ENCODE measurements around the gene CD2BP2. TPM values are rescaled to one million over a fixed set of nuclear protein-coding genes. Genes with fewer than 3 reads are reported as not detected.
"Not testable (repeated sequence)": the region's sequence is repeated elsewhere in the genome, so short reads cannot be mapped to it uniquely, and the experiment has no call there.

The CD2BP2 gene
- total RNA-seq: 34.1 TPM
- long read RNA-seq, transcript CD2BP2-201 (7 exons, 3,421 nt): major isoform, 88 of 110 reads
- long read RNA-seq, partial matches to known transcripts: 9 of 110 reads
- long read RNA-seq, other reads (novel, unspliced or antisense): 12 of 110 reads

GRCh38 chr16:30355144-30355953 lies at the start of gene CD2BP2:
TSS of gene CD2BP2 (minus strand) at chr16:30355308. CDS start at chr16:30354681, 627 bp downstream.
- ATAC-seq (ENCODE audit: poor library complexity) (peak; percentile 92), DNase-seq (peak; percentile 97)
- intact Hi-C loops (cut with DNase I): loop anchor here (10.0 kb wide), 1 partner anchor 49 kb away; the partner anchor contains the start of gene ZNF771

- intact Hi-C loops (cut with DNase I): loop anchor here (10.0 kb wide), 1 partner anchor 47 kb away; the partner anchor contains the start of gene CD2BP2
- ATAC-seq (ENCODE audit: poor library complexity) (no peak), DNase-seq (no peak)
These were observed 46.8 kb upstream of the CD2BP2 start for GRCh38 chr16:30401768-30402425.

GRCh38 chr16:30399435-30400186 lies 44.5 kb upstream of the CD2BP2 start:
- intact Hi-C loops (cut with DNase I): loop anchor here (10.0 kb wide), 1 partner anchor 45 kb away; the partner anchor contains the start of gene CD2BP2
- no peak for ATAC-seq (ENCODE audit: poor library complexity)
- DNase-seq: no peak

- DNase-seq: no peak
- intact Hi-C loops (cut with DNase I): no loop called here
- ATAC-seq (ENCODE audit: poor library complexity): no peak
These were observed 43.7 kb upstream of the CD2BP2 start for GRCh38 chr16:30398661-30399434.

- ATAC-seq (ENCODE audit: poor library complexity) (no peak), DNase-seq (no peak)
- intact Hi-C loops (cut with DNase I): no loop called here
These were observed 42.9 kb upstream of the CD2BP2 start for GRCh38 chr16:30397776-30398660.

GRCh38 chr16:30397056-30397455 lies 41.9 kb upstream of the CD2BP2 start:
- DNase-seq (no peak), ATAC-seq (ENCODE audit: poor library complexity) (no peak)
- intact Hi-C loops (cut with DNase I): no loop called here

GRCh38 chr16:30396627-30397026 lies 41.5 kb upstream of the CD2BP2 start:
- intact Hi-C loops (cut with DNase I); DNase-seq; ATAC-seq (ENCODE audit: poor library complexity): not testable (repeated sequence)

- ATAC-seq (ENCODE audit: poor library complexity): no peak
- DNase-seq: no peak
- intact Hi-C loops (cut with DNase I): no loop called here
These were observed 41.0 kb upstream of the CD2BP2 start for GRCh38 chr16:30395992-30396585.

- intact Hi-C loops (cut with DNase I): no loop called here
- peak; percentile 92 for DNase-seq
- ATAC-seq (ENCODE audit: poor library complexity): peak; percentile 97
These were observed 40.3 kb upstream of the CD2BP2 start, which contains the start of gene ZNF48 for GRCh38 chr16:30395155-30395991. TSS of gene ZNF48 (plus strand) at chr16:30395420. CDS start at chr16:30395795, 375 bp downstream.

GRCh38 chr16:30394592-30395154 lies 39.6 kb upstream of the CD2BP2 start:
- intact Hi-C loops (cut with DNase I): no loop called here
- DNase-seq: no peak
- peak; percentile 37 for ATAC-seq (ENCODE audit: poor library complexity)

- DNase-seq (no peak), ATAC-seq (ENCODE audit: poor library complexity) (no peak)
- intact Hi-C loops (cut with DNase I): no loop called here
These were observed 28.4 kb upstream of the CD2BP2 start for GRCh38 chr16:30383521-30383920.

- ATAC-seq (ENCODE audit: poor library complexity): no peak
These were observed 27.2 kb upstream of the CD2BP2 start, which contains the start of gene SEPTIN1 for GRCh38 chr16:30382111-30382881. TSS of gene SEPTIN1 (minus strand) at chr16:30382561. CDS start at chr16:30382542, 19 bp downstream.

GRCh38 chr16:30381291-30382041 lies 26.4 kb upstream of the CD2BP2 start:
- DNase-seq (no peak), ATAC-seq (ENCODE audit: poor library complexity) (no peak)
- intact Hi-C loops (cut with DNase I): no loop called here

More at GRCh38 chr16:30382111-30382881, 27.2 kb upstream of the CD2BP2 start, which contains the start of gene SEPTIN1:
- intact Hi-C loops (cut with DNase I): no loop called here
- no peak for DNase-seq

- intact Hi-C loops (cut with DNase I): no loop called here
- ATAC-seq (ENCODE audit: poor library complexity) (no peak), DNase-seq (no peak)
These were observed 25.7 kb upstream of the CD2BP2 start for GRCh38 chr16:30380803-30381208.

Data from Right ventricle myocardium superior (tissue), 1 donor.